Activated naive CD4-positive, alpha-beta T cell treated with anti-CD3 and anti-CD28 coated beads, Interleukin-2, amount 50 U/mL, for 24 hours (primary cell): ENCODE data around the gene C19orf44.
"Not testable (repeated sequence)": the region's sequence is repeated elsewhere in the genome, so short reads cannot be mapped to it uniquely, and the experiment has no call there.

Experiments
- H3K27ac Mint-ChIP-seq: one replicate; pipeline ENCODE4 v1.8.0; 2021; ENCODE audit warnings: mild to moderate bottlenecking, mixed read lengths
- H3K27me3 Mint-ChIP-seq: one replicate; pipeline ENCODE4 v1.8.0; 2021; ENCODE audit warnings: mixed read lengths
- H3K36me3 Mint-ChIP-seq: one replicate; pipeline ENCODE4 v1.8.0; 2021; ENCODE audit warnings: mixed read lengths
- H3K4me1 Mint-ChIP-seq: one replicate; pipeline ENCODE4 v1.8.0; 2021; ENCODE audit warnings: mixed read lengths
- H3K4me3 Mint-ChIP-seq: one replicate; pipeline ENCODE4 v1.8.0; 2021; ENCODE audit warnings: mild to moderate bottlenecking, mixed read lengths
- H3K9me3 Mint-ChIP-seq: one replicate; pipeline ENCODE4 v1.8.0; 2021; ENCODE audit warnings: mixed read lengths

C19orf44 gene

GRCh38 chr19:16496613-16496983 is 404 bp downstream of the C19orf44 start:
- H3K27ac Mint-ChIP-seq = no peak overlapping the region
- no peaks in the 10 kb centered on the region for H3K27me3 Mint-ChIP-seq
- H3K9me3 Mint-ChIP-seq = no peaks in the 10 kb centered on the region
- peaks cover 4% of the 10 kb centered on the region for H3K36me3 Mint-ChIP-seq
- H3K4me1 Mint-ChIP-seq = peaks cover 13% of the 10 kb centered on the region
- peak overlapping the region; percentile 95 for H3K4me3 Mint-ChIP-seq

GRCh38 chr19:16497042-16497441 is 848 bp downstream of the C19orf44 start:
- Mint-ChIP-seq H3K4me3 (peak overlapping the region; percentile 95), H3K27ac (no peak overlapping the region), H3K4me1 (peaks cover 13% of the 10 kb centered on the region), H3K36me3 (peaks cover 4% of the 10 kb centered on the region), H3K27me3 (no peaks in the 10 kb centered on the region), H3K9me3 (no peaks in the 10 kb centered on the region)

GRCh38 chr19:16497837-16498236 is 1.6 kb downstream of the C19orf44 start:
- H3K9me3 Mint-ChIP-seq = no peaks in the 10 kb centered on the region
- H3K4me3 Mint-ChIP-seq = peak overlapping the region; percentile 62

GRCh38 chr19:16504271-16504670 is 8.1 kb downstream of the C19orf44 start:
- Mint-ChIP-seq H3K9me3 (no peaks in the 10 kb centered on the region), H3K36me3 (peaks cover 7% of the 10 kb centered on the region), H3K4me1 (no peaks in the 10 kb centered on the region), H3K27me3 (no peaks in the 10 kb centered on the region), H3K4me3 (no peak overlapping the region), H3K27ac (no peak overlapping the region)

More at GRCh38 chr19:16497837-16498236, 1.6 kb downstream of the C19orf44 start:
- no peak overlapping the region for H3K27ac Mint-ChIP-seq
- H3K4me1 Mint-ChIP-seq = peaks cover 13% of the 10 kb centered on the region
- H3K27me3 Mint-ChIP-seq = no peaks in the 10 kb centered on the region
- peaks cover 5% of the 10 kb centered on the region for H3K36me3 Mint-ChIP-seq

- H3K27me3 Mint-ChIP-seq, H3K4me1 Mint-ChIP-seq, H3K36me3 Mint-ChIP-seq, H3K9me3 Mint-ChIP-seq, H3K4me3 Mint-ChIP-seq, H3K27ac Mint-ChIP-seq: not testable (repeated sequence)
Measured at GRCh38 chr19:16506161-16506560, 10.0 kb downstream of the C19orf44 start.

- no peak overlapping the region for H3K27ac Mint-ChIP-seq
- no peaks in the 10 kb centered on the region for H3K9me3 Mint-ChIP-seq
- H3K4me3 Mint-ChIP-seq = no peak overlapping the region
- H3K27me3 Mint-ChIP-seq = no peaks in the 10 kb centered on the region
- H3K4me1 Mint-ChIP-seq = no peaks in the 10 kb centered on the region
- H3K36me3 Mint-ChIP-seq = peaks cover 7% of the 10 kb centered on the region
Measured at GRCh38 chr19:16506961-16507360, 10.8 kb downstream of the C19orf44 start.

- Mint-ChIP-seq H3K4me1 (no peaks in the 10 kb centered on the region), H3K4me3 (no peak overlapping the region)
Measured at GRCh38 chr19:16508546-16508945, 12.4 kb downstream of the C19orf44 start.

GRCh38 chr19:16509141-16510061 is 13.2 kb downstream of the C19orf44 start:
- Mint-ChIP-seq H3K27ac (no peak overlapping the region), H3K4me1 (no peaks in the 10 kb centered on the region), H3K4me3 (no peak overlapping the region), H3K9me3 (no peaks in the 10 kb centered on the region), H3K27me3 (no peaks in the 10 kb centered on the region), H3K36me3 (peaks cover 9% of the 10 kb centered on the region)

More at GRCh38 chr19:16508546-16508945, 12.4 kb downstream of the C19orf44 start:
- H3K9me3 Mint-ChIP-seq = no peaks in the 10 kb centered on the region
- no peaks in the 10 kb centered on the region for H3K27me3 Mint-ChIP-seq
- no peak overlapping the region for H3K27ac Mint-ChIP-seq
- peaks cover 9% of the 10 kb centered on the region for H3K36me3 Mint-ChIP-seq

GRCh38 chr19:16512611-16513010 is 16.4 kb downstream of the C19orf44 start:
- not testable (repeated sequence) for H3K4me1 Mint-ChIP-seq, H3K27ac Mint-ChIP-seq, H3K4me3 Mint-ChIP-seq, H3K36me3 Mint-ChIP-seq, H3K27me3 Mint-ChIP-seq, H3K9me3 Mint-ChIP-seq

GRCh38 chr19:16514383-16515019 is 18.3 kb downstream of the C19orf44 start:
- Mint-ChIP-seq H3K4me3 (no peak overlapping the region), H3K27ac (no peak overlapping the region), H3K4me1 (no peaks in the 10 kb centered on the region), H3K36me3 (peaks cover 11% of the 10 kb centered on the region), H3K27me3 (no peaks in the 10 kb centered on the region), H3K9me3 (no peaks in the 10 kb centered on the region)

GRCh38 chr19:16516381-16516780 is 20.2 kb downstream of the C19orf44 start:
- Mint-ChIP-seq H3K4me3 (no peak overlapping the region), H3K27ac (no peak overlapping the region), H3K9me3 (no peaks in the 10 kb centered on the region), H3K27me3 (no peaks in the 10 kb centered on the region), H3K4me1 (no peaks in the 10 kb centered on the region), H3K36me3 (peaks cover 13% of the 10 kb centered on the region)

GRCh38 chr19:16516923-16517610 is 20.9 kb downstream of the C19orf44 start:
- no peak overlapping the region for H3K27ac Mint-ChIP-seq
- no peak overlapping the region for H3K4me3 Mint-ChIP-seq
- no peaks in the 10 kb centered on the region for H3K4me1 Mint-ChIP-seq
- peaks cover 11% of the 10 kb centered on the region for H3K36me3 Mint-ChIP-seq
- H3K9me3 Mint-ChIP-seq = no peaks in the 10 kb centered on the region
- H3K27me3 Mint-ChIP-seq = no peaks in the 10 kb centered on the region

- no peaks in the 10 kb centered on the region for H3K4me1 Mint-ChIP-seq
- H3K36me3 Mint-ChIP-seq = peaks cover 8% of the 10 kb centered on the region
- H3K9me3 Mint-ChIP-seq = no peaks in the 10 kb centered on the region
- H3K27ac Mint-ChIP-seq = no peak overlapping the region
- no peaks in the 10 kb centered on the region for H3K27me3 Mint-ChIP-seq
- no peak overlapping the region for H3K4me3 Mint-ChIP-seq
Measured at GRCh38 chr19:16518061-16518460, 21.9 kb downstream of the C19orf44 start.

- H3K27me3 Mint-ChIP-seq = no peaks in the 10 kb centered on the region
- H3K9me3 Mint-ChIP-seq = no peaks in the 10 kb centered on the region
- H3K4me3 Mint-ChIP-seq = no peak overlapping the region
- peaks cover 8% of the 10 kb centered on the region for H3K36me3 Mint-ChIP-seq
- H3K4me1 Mint-ChIP-seq = no peaks in the 10 kb centered on the region
- no peak overlapping the region for H3K27ac Mint-ChIP-seq
Measured at GRCh38 chr19:16518483-16519229, 22.5 kb downstream of the C19orf44 start.

- Mint-ChIP-seq H3K4me1 (no peaks in the 10 kb centered on the region), H3K27ac (no peak overlapping the region), H3K27me3 (no peaks in the 10 kb centered on the region), H3K4me3 (no peak overlapping the region), H3K9me3 (no peaks in the 10 kb centered on the region), H3K36me3 (peaks cover 10% of the 10 kb centered on the region)
Measured at GRCh38 chr19:16519230-16519687, 23.1 kb downstream of the C19orf44 start.
